Naive B cell (primary cell): ENCODE data around the gene C7. TPM values are rescaled to one million over a fixed set of nuclear protein-coding genes. Genes with fewer than 3 reads are reported as not detected.

Experiments
- ATAC-seq, 2 donors: fragments of 150-1000 bp; cut with Tn5 transposase; 2 replicates each; pipeline ENCODE4 v1.10.0; 2021; ENCODE audit warnings: low read depth in 2 of 2, mild to moderate bottlenecking in 2 of 2, moderate library complexity in 2 of 2
- DNase-seq: peaks from one replicate; pipeline ENCODE4 v3.0.0; 2022
- H3K27ac Mint-ChIP-seq, 6 donors: one replicate each; pipeline ENCODE4 v1.8.0; 2020 to 2022; ENCODE audit warnings: mild to moderate bottlenecking in 6 of 6, mixed read lengths in 6 of 6, moderate library complexity in 5 of 6, inconsistent platforms in 2 of 6
- H3K27me3 Mint-ChIP-seq, 3 donors: one replicate each; pipeline ENCODE4 v1.8.0; 2021 to 2022; ENCODE audit warnings: mixed read lengths in 3 of 3, mild to moderate bottlenecking in 1 of 3
- H3K36me3 Mint-ChIP-seq, 2 donors: one replicate each; pipeline ENCODE4 v1.8.0; 2020 to 2022; ENCODE audit warnings: mixed read lengths in 2 of 2, inconsistent platforms in 1 of 2, mild to moderate bottlenecking in 1 of 2
- H3K4me1 Mint-ChIP-seq, 3 donors: one replicate each; pipeline ENCODE4 v1.8.0; 2020 to 2022; ENCODE audit warnings: mixed read lengths in 3 of 3, inconsistent platforms in 1 of 3, mild to moderate bottlenecking in 1 of 3, moderate library complexity in 1 of 3
- H3K4me3 Mint-ChIP-seq, 8 donors: one replicate each; pipeline ENCODE4 v1.8.0; 2020 to 2022; ENCODE audit warnings: mild to moderate bottlenecking in 8 of 8, mixed read lengths in 8 of 8, moderate library complexity in 8 of 8, inconsistent platforms in 2 of 8
- H3K9me3 Mint-ChIP-seq, 7 donors: one replicate each; pipeline ENCODE4 v1.8.0; 2020 to 2022; ENCODE audit warnings: mixed read lengths in 7 of 7, mild to moderate bottlenecking in 5 of 7, inconsistent platforms in 2 of 7, moderate library complexity in 1 of 7
- polyA plus RNA-seq, 6 donors: library from polyadenylated mRNA; unstranded; fragments of 300-500 nt; fragmentation: Illumina TruSeq; gene quantifications; one replicate each; pipeline ENCODE4 v1.2.3, GENCODE V29; 2021; ENCODE audit warnings: low read depth in 6 of 6

The C7 gene
- polyA plus RNA-seq, 6 donors from 2014 or later: not detected

DNA sequence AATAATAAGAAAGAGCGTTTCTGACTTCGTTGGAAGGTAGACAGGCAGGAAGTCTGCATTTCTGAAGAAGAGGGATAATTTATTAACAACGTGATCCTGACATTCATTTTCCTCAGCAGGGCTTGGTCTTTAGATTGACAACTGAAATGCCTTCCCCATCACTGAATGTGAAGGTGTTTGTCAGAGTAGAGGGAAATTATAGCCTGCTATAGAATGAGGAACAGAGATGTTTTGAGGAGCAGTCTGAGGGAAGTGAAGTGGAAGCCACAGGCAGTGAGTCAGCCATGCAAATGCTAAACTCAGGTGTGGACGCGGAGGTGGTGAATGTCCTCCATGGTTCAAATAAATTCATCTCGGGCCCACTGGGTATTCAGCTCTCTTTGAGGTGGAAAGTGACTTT is 30.5 kb downstream of the C7 start:
- Mint-ChIP-seq H3K4me1 (no peaks in the 10 kb centered on the region), H3K36me3 (no peaks in the 10 kb centered on the region), H3K27me3 (peaks cover 0 to 4% (median 0%) of the 10 kb centered on the region in 3 donors), H3K9me3 (peaks cover 0 to 7% (median 0%) of the 10 kb centered on the region in 7 donors), H3K27ac (no peak overlapping the region), H3K4me3 (no peak overlapping the region)
- no peak for ATAC-seq
- DNase-seq: no peak

DNA sequence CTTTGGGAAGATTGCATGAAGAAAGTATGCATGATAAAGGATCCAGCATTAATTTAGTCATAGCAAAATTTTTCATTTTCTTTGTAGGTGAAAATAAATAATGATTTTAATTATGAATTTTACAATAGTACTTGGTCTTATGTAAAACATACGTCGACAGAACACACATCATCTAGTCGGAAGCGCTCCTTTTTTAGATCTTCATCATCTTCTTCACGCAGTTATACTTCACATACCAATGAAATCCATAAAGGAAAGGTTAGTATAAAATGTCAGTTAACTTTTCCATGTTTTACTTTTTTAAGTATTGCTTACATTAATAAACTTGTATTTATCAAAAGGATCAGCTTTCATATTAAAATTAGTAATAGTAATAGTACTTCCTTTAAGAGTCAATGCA is 35.8 kb downstream of the C7 start:
- Mint-ChIP-seq H3K4me1 (no peaks in the 10 kb centered on the region), H3K4me3 (no peak overlapping the region), H3K36me3 (no peaks in the 10 kb centered on the region), H3K27me3 (peaks cover 0 to 12% (median 8%) of the 10 kb centered on the region in 3 donors), H3K9me3 (no peaks in the 10 kb centered on the region), H3K27ac (no peak overlapping the region)
- DNase-seq: no peak
- no peak for ATAC-seq

DNA sequence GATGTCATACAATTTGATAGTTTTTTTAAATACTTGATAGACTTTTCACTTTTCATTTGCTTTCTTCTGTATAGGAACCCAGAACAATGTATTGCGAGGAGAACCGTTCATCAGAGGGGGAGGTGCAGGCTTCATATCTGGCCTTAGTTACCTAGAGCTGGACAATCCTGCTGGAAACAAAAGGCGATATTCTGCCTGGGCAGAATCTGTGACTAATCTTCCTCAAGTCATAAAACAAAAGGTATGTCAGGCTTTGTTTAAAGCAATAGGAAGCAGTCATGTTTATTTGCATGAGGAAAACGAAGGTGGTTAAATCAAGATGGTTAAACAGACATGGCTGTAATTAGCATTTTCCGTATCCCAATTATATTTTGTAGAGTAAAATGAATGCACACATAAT is 46.0 kb downstream of the C7 start:
- Mint-ChIP-seq H3K9me3 (peaks cover 0 to 18% (median 6%) of the 10 kb centered on the region in 7 donors), H3K36me3 (no peaks in the 10 kb centered on the region), H3K4me1 (no peaks in the 10 kb centered on the region), H3K4me3 (no peak overlapping the region), H3K27me3 (peaks cover 0 to 5% (median 0%) of the 10 kb centered on the region in 3 donors), H3K27ac (peak overlapping the region in 1 of 6 donors; percentile 28)
- ATAC-seq: no peak
- no peak for DNase-seq

DNA sequence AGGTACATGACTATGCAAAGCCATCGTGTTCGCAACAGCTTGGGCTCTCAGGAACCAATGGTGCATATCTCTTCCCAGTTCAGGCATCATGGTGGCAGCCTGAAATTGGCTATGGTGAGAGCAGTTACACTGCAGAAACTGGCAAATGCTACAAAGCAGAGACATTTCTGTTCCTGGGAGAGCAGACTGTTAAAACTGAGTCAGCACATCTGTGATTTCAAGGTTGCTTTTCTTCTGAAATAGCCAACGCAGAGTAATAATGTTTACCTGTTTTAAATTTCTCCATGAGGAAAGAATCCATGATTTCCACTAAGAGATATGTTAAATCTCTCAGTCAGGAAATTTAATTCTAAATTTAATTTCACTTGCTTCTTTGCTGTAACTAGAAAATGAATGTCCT is 47.8 kb downstream of the C7 start:
- H3K27me3 Mint-ChIP-seq: peaks cover 0 to 5% (median 0%) of the 10 kb centered on the region in 3 donors
- no peak overlapping the region for H3K27ac Mint-ChIP-seq
- no peaks in the 10 kb centered on the region for H3K4me1 Mint-ChIP-seq
- H3K36me3 Mint-ChIP-seq: no peaks in the 10 kb centered on the region
- H3K4me3 Mint-ChIP-seq: no peak overlapping the region
- DNase-seq: no peak
- H3K9me3 Mint-ChIP-seq: peaks cover 0 to 18% (median 6%) of the 10 kb centered on the region in 7 donors
- ATAC-seq: no peak

DNA sequence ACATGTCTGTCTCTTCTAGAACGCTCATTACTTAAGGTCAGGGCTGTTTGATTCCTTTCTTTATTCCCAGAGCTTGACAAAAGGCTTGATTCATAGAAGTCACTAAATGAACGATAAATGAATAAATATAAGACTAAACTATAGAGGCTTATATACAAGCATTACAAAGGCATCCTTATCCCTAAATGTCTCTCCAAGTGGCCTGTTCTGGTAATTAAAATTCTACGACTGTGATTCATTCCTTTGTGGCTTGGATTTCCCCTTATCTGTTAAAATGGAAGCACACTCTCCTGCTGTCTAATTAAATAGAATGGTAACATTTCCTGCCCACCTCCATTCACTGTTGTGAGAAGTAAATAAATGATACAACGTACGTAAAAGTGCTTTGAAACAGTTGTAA is 49.5 kb downstream of the C7 start:
- H3K27me3 Mint-ChIP-seq: no peaks in the 10 kb centered on the region
- DNase-seq (no peak), ATAC-seq (no peak)
- H3K36me3 Mint-ChIP-seq: no peaks in the 10 kb centered on the region
- no peaks in the 10 kb centered on the region for H3K4me1 Mint-ChIP-seq
- peaks cover 0 to 12% (median 3%) of the 10 kb centered on the region in 7 donors for H3K9me3 Mint-ChIP-seq
- no peak overlapping the region for H3K4me3 Mint-ChIP-seq
- H3K27ac Mint-ChIP-seq: no peak overlapping the region

DNA sequence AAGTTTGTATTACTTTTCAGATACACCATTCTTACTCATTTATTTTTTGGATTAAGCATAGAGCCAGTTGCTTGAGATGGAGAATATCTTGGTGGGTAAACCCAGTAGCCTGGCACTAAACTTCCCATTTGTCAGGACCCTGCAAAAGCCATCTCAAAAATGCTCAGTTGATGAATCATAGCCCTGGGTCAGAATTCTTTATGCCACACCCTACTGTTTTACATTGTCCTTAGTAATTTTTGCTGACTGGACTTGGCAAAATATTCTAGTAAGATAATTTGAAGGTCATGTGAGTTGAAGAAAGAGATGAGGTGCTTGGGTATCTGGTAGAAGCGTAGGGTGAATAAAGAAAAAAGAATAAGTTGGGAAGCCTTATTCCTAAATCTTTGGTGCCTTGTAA is 50.7 kb downstream of the C7 start:
- no peaks in the 10 kb centered on the region for H3K27me3 Mint-ChIP-seq
- H3K27ac Mint-ChIP-seq: no peak overlapping the region
- H3K36me3 Mint-ChIP-seq: no peaks in the 10 kb centered on the region
- peaks cover 0 to 12% (median 3%) of the 10 kb centered on the region in 7 donors for H3K9me3 Mint-ChIP-seq
- ATAC-seq: no peak
- H3K4me3 Mint-ChIP-seq: no peak overlapping the region
- no peaks in the 10 kb centered on the region for H3K4me1 Mint-ChIP-seq
- DNase-seq: no peak

DNA sequence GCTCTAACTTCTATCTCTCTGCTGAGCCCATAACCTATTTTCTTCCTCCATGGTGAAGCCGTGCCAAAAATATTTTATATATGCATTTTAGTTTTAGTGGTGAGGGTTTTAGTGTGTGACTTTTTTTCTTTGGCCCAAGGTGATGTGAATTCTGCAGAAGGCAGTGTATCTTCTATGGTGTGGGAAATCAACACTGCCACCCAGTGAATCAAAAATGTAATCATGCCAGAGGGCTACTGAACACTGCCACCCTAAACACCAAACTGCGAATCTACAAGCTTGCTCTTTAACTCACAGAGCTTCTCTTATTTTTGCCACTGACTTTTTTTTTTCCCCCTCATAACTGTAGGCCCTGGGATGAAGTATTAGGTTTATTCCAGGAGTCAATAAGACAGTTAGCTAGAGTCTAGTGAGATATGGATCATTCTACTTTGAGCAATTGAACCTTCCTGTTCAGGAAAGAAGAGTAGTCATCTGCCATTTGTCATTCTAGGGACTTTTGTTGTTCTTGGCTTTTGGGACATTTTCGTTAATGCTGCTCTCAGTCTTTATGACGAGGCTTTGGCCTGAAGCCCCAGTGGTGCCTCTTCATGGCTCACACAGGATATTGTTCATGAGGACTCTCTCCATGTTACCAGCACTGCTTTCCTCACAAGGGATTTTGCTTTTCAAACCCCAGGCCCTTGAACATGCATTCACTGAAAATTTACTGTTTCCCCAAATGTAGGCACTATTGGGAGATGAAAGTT is 53.1 kb downstream of the C7 start:
- Mint-ChIP-seq H3K4me1 (no peaks in the 10 kb centered on the region), H3K9me3 (peaks cover 0 to 13% (median 2%) of the 10 kb centered on the region in 7 donors), H3K27ac (peak overlapping the region in 1 of 6 donors; percentile 56), H3K4me3 (no peak overlapping the region), H3K27me3 (no peaks in the 10 kb centered on the region), H3K36me3 (no peaks in the 10 kb centered on the region)
- no peak for DNase-seq
- no peak for ATAC-seq

DNA sequence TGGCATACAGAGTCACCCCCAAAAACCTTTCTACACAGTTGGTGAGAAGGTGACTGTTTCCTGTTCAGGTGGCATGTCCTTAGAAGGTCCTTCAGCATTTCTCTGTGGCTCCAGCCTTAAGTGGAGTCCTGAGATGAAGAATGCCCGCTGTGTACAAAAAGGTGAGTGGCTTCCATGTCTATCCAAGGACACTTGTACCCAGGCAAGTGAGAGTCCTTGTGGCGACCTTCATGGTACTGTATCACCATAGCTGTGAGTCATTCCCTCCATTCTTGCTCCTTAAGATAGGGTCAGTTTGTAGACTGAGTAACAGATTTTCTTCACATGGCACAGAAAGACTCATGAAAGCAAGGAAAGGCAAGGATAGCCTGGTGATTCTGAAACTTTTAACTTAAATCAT is 63.1 kb downstream of the C7 start:
- Mint-ChIP-seq H3K4me3 (no peak overlapping the region), H3K36me3 (no peaks in the 10 kb centered on the region), H3K27me3 (peaks cover 0 to 4% (median 0%) of the 10 kb centered on the region in 3 donors), H3K4me1 (no peaks in the 10 kb centered on the region), H3K27ac (no peak overlapping the region), H3K9me3 (peaks cover 0 to 3% (median 0%) of the 10 kb centered on the region in 7 donors)
- ATAC-seq: no peak
- DNase-seq: no peak

DNA sequence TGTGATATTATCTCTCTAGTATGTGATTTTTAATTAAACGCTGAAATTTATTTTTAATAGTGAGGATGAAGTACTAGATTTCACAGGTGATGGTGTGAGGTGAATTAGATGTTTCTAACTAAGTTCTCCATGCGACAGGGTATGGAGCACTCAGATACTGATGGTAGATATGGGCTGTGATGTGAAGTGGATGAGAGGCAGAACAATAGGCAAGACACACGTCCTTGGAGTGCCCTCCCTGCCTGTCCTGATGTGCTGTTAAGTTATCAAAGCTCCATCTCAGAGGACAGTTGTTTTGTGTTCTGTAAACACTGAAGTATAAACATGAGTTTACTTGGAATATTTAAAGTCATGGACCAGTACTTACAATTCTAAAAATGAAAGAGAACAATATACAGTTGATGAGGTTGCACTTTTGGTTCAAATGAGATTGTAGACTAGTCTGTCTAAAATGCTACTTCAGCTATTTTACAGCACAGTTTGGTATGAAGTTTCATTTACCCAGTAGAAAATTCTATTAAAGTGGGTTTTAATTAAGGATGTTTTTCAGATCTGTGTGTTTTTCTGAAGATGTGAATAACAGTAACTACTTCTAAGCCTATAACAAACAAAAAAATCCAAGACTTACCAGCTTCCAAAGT is 64.2 kb downstream of the C7 start:
- no peak for DNase-seq
- no peak overlapping the region for H3K27ac Mint-ChIP-seq
- peaks cover 0 to 4% (median 0%) of the 10 kb centered on the region in 3 donors for H3K27me3 Mint-ChIP-seq
- no peaks in the 10 kb centered on the region for H3K36me3 Mint-ChIP-seq
- H3K9me3 Mint-ChIP-seq: no peaks in the 10 kb centered on the region
- no peaks in the 10 kb centered on the region for H3K4me1 Mint-ChIP-seq
- no peak for ATAC-seq
- no peak overlapping the region for H3K4me3 Mint-ChIP-seq

DNA sequence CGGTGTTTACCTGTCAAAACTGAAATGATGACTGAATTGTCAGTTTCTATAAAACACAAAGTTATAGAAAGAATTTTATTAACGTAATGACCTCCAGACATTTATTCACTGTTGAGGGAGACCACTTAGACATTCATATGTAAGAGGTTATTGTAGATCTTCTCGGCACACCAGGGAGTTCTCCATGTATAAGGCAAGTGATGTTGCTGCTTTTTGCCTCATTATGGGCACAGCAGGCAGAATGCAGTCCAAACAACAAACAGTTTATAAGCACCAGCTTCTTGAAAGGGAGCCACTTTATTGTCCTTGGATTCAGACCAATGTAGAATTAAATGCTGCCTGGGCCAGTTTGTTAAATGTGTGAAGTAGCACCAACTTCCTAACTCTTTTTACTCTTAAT is 66.7 kb downstream of the C7 start:
- Mint-ChIP-seq H3K4me3 (no peak overlapping the region), H3K9me3 (peaks cover 0 to 3% (median 0%) of the 10 kb centered on the region in 7 donors), H3K27me3 (peaks cover 0 to 4% (median 0%) of the 10 kb centered on the region in 3 donors), H3K27ac (no peak overlapping the region), H3K4me1 (no peaks in the 10 kb centered on the region), H3K36me3 (no peaks in the 10 kb centered on the region)
- ATAC-seq (no peak), DNase-seq (no peak)

DNA sequence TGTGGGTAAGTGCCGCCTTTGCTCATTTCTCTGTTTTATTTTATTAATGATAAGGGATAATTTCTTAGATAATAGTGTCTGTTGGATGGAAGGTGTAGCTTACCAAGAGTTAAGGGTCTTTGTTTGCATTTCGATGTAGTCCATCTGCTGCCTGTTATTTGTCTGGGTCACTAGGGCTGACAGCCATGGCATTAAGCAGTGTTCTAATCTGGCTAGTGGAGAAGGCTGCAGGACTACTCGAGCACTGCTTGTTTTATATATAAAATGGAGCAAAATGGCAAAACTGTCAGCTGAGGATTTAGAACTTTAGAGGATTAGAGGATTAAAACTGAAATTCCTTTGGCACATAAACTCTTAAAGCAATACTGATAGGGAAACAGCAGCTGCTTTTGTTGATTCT is 67.5 kb downstream of the C7 start:
- H3K9me3 Mint-ChIP-seq: peaks cover 0 to 3% (median 0%) of the 10 kb centered on the region in 7 donors
- peaks cover 0 to 4% (median 0%) of the 10 kb centered on the region in 3 donors for H3K27me3 Mint-ChIP-seq
- DNase-seq: no peak
- H3K27ac Mint-ChIP-seq: no peak overlapping the region
- ATAC-seq: no peak
- H3K36me3 Mint-ChIP-seq: no peaks in the 10 kb centered on the region
- no peaks in the 10 kb centered on the region for H3K4me1 Mint-ChIP-seq
- H3K4me3 Mint-ChIP-seq: no peak overlapping the region

DNA sequence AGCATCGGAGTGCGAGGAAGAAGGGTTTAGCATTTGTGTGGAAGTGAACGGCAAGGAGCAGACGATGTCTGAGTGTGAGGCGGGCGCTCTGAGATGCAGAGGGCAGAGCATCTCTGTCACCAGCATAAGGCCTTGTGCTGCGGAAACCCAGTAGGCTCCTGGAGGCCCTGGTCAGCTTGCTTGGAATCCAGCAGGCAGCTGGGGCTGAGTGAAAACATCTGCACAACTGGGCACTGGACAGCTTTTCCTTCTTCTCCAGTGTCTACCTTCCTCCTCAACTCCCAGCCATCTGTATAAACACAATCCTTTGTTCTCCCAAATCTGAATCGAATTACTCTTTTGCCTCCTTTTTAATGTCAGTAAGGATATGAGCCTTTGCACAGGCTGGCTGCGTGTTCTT is 72.1 kb downstream of the C7 start:
- no peak overlapping the region for H3K27ac Mint-ChIP-seq
- no peak for DNase-seq
- H3K27me3 Mint-ChIP-seq: peaks cover 0 to 9% (median 8%) of the 10 kb centered on the region in 3 donors
- no peak for ATAC-seq
- H3K4me1 Mint-ChIP-seq: no peaks in the 10 kb centered on the region
- H3K9me3 Mint-ChIP-seq: peaks cover 0 to 8% (median 1%) of the 10 kb centered on the region in 7 donors
- H3K4me3 Mint-ChIP-seq: no peak overlapping the region
- no peaks in the 10 kb centered on the region for H3K36me3 Mint-ChIP-seq

DNA sequence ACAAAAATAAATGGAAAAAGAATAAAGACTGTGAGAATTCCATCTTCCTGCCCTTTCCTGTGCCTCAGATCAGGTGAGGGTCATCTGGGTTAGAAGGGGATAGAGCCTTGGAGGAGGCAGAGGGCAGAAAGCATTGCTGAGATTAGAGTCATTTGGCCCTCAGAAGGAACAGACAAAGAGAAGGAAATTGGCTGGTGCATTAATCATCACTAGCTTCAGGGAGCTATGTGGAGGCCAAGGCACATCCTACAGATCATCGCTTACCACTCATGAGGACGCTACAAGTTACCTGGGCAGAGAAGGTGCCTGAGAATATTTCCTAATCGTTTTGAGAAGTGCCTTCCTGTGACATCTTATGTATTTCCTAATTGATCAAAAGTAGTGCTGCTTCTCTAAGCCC is 74.5 kb downstream of the C7 start:
- Mint-ChIP-seq H3K27ac (no peak overlapping the region), H3K27me3 (peaks cover 4 to 9% (median 6%) of the 10 kb centered on the region in 3 donors), H3K4me3 (no peak overlapping the region), H3K9me3 (peaks cover 2 to 18% (median 10%) of the 10 kb centered on the region in 7 donors), H3K36me3 (no peaks in the 10 kb centered on the region), H3K4me1 (no peaks in the 10 kb centered on the region)
- ATAC-seq (no peak), DNase-seq (no peak)

DNA sequence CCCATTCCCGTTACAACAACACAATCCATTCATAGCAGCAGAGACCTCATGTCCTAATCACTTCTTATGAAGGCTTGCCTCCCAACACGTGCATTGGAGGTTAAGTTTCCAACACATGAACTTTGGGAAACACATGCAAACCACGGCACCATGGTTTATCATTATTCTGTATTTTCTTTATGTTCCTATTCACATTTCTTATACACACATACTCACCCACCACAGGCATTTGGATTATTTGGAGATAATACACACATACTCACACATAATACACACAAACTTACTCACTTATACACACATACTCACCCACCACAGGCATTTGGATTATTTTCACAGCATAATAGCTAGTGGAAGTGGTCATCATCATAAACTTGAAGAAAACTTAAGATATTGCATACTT is 75.6 kb downstream of the C7 start:
- H3K4me1 Mint-ChIP-seq: no peaks in the 10 kb centered on the region
- peaks cover 4 to 9% (median 6%) of the 10 kb centered on the region in 3 donors for H3K27me3 Mint-ChIP-seq
- no peaks in the 10 kb centered on the region for H3K36me3 Mint-ChIP-seq
- no peak overlapping the region for H3K27ac Mint-ChIP-seq
- H3K9me3 Mint-ChIP-seq: peaks cover 2 to 18% (median 10%) of the 10 kb centered on the region in 7 donors
- no peak for DNase-seq
- no peak for ATAC-seq
- H3K4me3 Mint-ChIP-seq: no peak overlapping the region
